Measurements from ENCODE around the gene RASGEF1C.
"Not testable (repeated sequence)": the region's sequence is repeated elsewhere in the genome, so short reads cannot be mapped to it uniquely, and the experiment has no call there.

- not testable (repeated sequence) for TF ChIP-seq CTCF (IDR thresholded peaks at IDR 0.05; ENCODE audit: low read depth, low read length, missing input control); HNF4G (IDR thresholded peaks at IDR 0.05); EGR1 (IDR thresholded peaks at IDR 0.05; ENCODE audit: low read depth in 2 of 2); NR2F2 (IDR thresholded peaks at IDR 0.05); MAX (IDR thresholded peaks at IDR 0.05); SP1 (IDR thresholded peaks at IDR 0.05); TAF1 (conservative IDR thresholded peaks at IDR 0.05)
Observed at GRCh38 chr5:180089628-180090027, 119.4 kb downstream of the RASGEF1C start.

All from liver (tissue), 3 donors.